ENCODE measurements around the gene ACSM2A.
"Not testable (repeated sequence)": the region's sequence is repeated elsewhere in the genome, so short reads cannot be mapped to it uniquely, and the experiment has no call there.

ACSM2A gene

DNA sequence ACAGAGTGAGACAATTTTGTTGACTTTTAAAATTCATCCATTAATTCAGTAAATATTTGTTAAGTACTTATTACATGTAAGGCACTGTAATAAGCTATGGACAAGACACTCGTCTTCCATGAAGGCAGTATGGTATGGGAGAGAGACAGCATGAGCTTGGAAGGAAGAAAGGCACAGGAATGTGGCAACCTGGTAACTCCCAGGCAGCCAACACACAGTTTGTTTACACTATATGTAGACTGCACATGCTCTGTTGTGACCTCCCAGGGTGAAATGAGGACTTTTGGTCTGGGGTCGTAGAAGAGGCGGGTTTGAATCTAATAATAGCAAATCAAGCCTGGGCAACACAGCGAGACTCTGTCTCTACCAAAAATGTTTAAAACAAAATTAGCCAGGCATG lies 9.0 kb downstream of the ACSM2A start:
- not testable (repeated sequence) for DNase-seq

DNA sequence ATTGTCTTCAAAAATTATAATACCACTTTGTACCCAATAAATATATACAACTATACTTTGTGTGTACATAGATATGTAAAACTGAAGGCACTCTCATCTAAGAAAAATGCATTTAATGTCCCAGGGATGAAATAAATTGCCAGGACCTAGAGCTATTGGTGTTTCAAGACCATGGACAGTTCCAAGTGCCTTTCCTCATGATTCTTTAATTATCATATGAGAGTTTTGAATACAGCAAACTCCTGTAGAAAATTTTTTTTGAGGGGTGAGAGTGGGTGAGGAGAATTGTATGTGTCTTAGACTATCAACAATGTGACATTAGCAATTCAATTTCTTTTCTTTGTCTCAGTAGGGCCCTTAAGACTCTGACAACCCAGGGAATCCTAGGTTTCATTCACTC lies 17.6 kb downstream of the ACSM2A start:
- DNase-seq = not testable (repeated sequence)

DNA sequence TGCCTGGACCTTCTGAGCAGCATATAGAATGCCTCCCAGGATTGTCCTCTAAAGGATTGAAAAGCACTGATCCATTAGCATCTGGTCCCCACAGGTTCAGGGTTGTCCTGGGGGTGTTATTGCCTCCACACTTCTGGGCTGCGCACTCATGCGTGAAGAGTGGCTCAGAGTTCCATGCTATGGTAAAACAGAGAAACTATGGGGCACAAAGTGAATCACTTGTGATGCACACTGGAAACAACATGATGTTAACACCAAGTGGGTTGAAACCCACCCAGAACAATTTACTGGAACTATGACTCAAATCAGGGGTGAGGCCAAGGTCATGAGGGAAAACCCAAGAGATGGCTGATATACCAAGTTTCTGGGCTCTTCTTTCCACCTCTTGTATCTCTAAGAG lies 18.6 kb downstream of the ACSM2A start:
- DNase-seq = not testable (repeated sequence)

- not testable (repeated sequence) for DNase-seq
Measured at GRCh38 chr16:20470732-20471131, 19.4 kb downstream of the ACSM2A start.

DNA sequence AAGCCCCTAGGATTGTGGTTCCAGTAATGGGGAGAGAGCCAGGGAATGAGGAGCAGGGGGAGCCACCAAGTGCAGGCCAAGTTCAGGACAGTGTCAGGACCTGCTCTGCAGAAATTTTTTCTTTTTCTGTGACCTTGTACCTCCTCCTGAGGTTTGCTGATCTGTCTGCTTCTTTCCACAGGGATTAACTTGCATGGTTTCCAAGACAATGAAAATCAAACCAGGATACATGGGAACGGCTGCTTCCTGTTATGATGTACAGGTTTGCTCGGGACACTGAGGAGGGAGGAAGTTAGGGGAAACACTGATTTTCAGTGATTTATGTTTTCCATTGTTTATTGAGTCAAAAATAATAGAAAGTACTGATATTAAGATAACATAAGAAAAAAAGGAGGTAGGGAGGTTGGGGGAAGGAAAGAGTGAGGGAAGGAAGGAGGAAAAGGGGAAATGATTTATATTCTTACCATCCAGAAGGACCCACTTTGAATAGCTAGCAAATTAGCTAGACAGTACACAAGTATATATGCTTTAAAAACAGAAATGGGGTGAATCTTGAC lies 25.9 kb downstream of the ACSM2A start:
- not testable (repeated sequence) for DNase-seq

DNA sequence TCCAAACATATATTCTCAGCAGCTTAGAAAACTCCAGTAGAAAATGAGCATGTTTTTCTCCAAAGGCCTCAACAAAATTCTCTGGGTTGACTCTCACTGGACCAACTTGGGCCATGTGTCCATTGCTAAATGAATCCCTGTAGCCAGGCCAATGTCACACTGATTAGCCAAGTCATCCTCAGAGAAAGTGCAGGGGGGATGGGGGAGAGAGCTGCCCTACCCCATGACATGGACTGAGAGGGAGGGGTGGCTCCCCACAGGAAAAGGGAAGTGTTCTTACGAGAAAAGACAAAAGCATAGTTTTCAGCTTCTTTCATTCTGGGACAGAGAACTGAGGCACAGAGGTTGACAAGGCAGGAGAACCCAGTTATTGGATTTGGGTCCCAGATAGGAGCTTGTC lies 32.7 kb downstream of the ACSM2A start:
- not testable (repeated sequence) for DNase-seq

DNA sequence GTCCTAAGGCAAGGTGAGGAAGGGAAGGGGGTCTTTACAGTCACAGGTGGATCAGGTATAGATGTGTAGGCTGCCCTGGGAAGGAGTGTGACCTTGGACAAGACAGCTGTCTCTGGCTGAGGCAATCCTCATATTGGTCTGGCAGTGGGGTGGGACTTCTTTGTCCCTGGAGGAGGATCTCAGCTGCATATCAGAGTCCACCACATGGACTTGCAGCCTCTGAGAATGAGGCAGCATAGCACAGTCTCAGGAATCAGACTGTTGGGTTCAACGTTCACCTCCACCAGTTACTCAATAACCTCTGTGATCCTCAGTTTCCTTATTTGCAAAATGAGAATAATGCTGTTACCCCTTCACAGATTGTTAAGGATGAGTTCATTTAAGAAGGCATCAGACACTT lies 33.4 kb downstream of the ACSM2A start:
- DNase-seq = no peak

GRCh38 chr16:20485408-20485807 lies 34.1 kb downstream of the ACSM2A start:
- no peak for DNase-seq

DNA sequence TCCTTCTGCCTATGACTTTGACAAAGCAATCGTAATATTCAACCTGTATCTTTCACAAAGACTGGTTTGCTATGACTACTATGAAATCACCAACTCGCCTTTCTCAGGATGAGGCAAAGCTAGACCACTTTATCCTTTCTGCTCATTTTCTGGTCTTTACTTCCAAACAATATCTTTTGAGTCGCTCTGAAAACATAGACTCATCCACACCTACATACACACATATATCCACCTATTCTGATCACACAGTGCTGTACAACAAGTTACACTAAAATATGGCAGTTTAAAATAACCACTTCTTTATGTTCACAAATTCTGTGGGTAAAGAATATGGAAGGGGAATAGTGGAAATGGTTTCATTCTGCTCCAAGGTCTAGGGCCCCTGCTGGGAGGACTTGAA lies 39.7 kb downstream of the ACSM2A start:
- DNase-seq = not testable (repeated sequence)

- DNase-seq = not testable (repeated sequence)
Measured at GRCh38 chr16:20491448-20491847, 40.1 kb downstream of the ACSM2A start.

- DNase-seq = no peak
Measured at GRCh38 chr16:20504418-20504817, 53.1 kb downstream of the ACSM2A start.

- DNase-seq = no peak
Measured at GRCh38 chr16:20507280-20507679, 56.0 kb downstream of the ACSM2A start.

DNA sequence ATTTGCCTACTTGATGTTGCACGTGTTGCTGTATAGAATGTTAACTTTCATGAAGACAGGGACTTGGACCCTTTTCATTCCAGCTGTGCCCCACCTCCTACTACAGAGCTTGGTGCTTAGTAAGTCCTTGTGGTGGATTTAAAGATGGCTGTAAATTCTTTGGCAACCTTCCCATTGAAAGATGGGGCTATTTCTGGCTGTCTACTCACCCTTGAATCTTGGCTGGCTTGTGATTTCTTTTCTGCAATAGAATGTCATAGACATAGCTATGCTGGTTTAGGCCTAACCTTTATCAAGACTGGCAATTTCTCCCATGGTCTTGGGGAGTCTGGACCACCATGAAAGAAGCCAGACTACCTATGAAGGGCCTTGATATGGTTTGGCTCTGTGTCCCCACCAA lies 59.0 kb downstream of the ACSM2A start:
- no peak for DNase-seq

- no peak for DNase-seq
Measured at GRCh38 chr16:20515688-20516090, 64.4 kb downstream of the ACSM2A start.

GRCh38 chr16:20517149-20517548 lies 65.8 kb downstream of the ACSM2A start:
- DNase-seq = no peak

GRCh38 chr16:20519231-20519630 lies 67.9 kb downstream of the ACSM2A start:
- no peak for DNase-seq

GRCh38 chr16:20520103-20520502 lies 68.8 kb downstream of the ACSM2A start:
- no peak for DNase-seq

DNA sequence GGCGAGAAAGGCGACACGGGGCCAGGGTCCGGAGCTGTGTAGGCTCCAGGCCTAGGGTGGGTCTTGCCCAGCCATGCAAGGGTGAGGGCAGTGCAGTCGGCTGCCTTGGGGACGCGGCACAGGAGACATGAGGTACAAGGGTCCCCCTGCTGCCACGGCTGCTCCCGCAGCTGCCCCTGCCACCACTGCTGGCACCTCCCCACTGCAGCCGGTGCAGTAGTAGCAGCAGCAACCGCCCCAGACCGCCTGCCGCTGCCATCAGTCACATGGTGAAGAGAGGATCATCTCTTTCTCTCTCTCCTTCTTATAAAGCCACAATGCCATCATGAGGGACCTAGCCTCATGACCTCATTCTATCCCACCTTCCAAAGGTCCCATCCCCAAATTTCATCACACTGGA lies 80.5 kb downstream of the ACSM2A start:
- DNase-seq = not testable (repeated sequence)

- DNase-seq = not testable (repeated sequence)
Measured at GRCh38 chr16:20532284-20532792, 81.0 kb downstream of the ACSM2A start.

DNA sequence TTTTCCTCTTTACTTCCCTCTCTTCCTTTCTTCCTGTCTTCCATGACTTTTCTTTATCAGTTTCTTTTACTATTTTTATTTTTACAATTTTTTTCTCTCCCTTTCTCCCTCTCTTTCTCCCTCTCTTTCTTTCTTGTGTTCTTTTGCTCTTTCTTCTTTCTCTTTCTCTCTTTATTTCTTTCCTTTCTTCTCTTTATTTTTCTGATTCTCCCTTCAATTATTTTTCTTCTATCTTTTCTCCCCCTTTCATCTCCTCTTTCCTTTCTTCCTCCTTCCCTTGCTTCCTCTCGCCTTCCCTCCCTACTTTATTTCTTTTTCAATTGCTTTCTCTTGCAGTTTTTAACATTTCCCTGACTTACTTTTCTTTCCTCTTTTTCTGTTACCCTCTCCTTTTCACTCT lies 85.3 kb downstream of the ACSM2A start:
- not testable (repeated sequence) for DNase-seq

Measured in activated gamma-delta T cell treated with Interleukin-2 at 50 U/mL for 16 hours (primary cell).